Stimulated activated CD8-positive, alpha-beta memory T cell treated with anti-CD3 and anti-CD28 coated beads, Interleukin-7, amount 100 ng/mL, for 48 hours (primary cell): ENCODE measurements around the gene PCLO.
"Not testable (repeated sequence)": the region's sequence is repeated elsewhere in the genome, so short reads cannot be mapped to it uniquely, and the experiment has no call there.

Experiments
- DNase-seq, 2 donors: peaks; one replicate each; pipeline ENCODE4 v3.0.0-alpha.2; 2020; ENCODE audit warnings: low read depth in 1 of 2; ENCODE audit errors: extremely low read depth in 1 of 2

Gene PCLO

GRCh38 chr7:82965088-82966036 lies 197.3 kb downstream of the PCLO start:
- DNase-seq: no peak

- no peak for DNase-seq
Measured at GRCh38 chr7:82964150-82964882, 198.4 kb downstream of the PCLO start.

- no peak for DNase-seq
Measured at GRCh38 chr7:82961240-82961639, 201.4 kb downstream of the PCLO start.

- DNase-seq: no peak
Measured at GRCh38 chr7:82959528-82959927, 203.2 kb downstream of the PCLO start.

- no peak for DNase-seq
Measured at GRCh38 chr7:82957521-82957920, 205.2 kb downstream of the PCLO start.

GRCh38 chr7:82953324-82954027 lies 209.2 kb downstream of the PCLO start:
- no peak for DNase-seq

DNA sequence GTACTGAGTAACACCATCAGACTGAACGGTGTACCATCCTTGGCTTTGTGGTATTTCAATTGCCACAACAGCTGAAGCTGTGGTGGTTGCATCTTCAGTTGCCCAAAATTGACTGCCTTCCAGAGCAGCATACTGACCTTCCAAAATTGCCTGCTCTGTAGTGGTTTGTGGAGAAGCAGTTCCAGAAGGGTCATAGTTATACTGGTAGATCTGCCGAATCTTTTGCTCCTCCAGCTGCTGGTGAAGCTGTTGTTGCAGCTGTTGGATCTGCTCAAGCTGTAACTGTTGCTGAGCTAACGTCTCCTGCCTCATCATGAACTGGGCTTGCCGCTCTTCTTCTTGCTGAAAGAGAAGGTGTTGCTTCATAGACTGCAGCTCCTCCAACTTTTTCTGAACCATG lies 212.2 kb downstream of the PCLO start:
- DNase-seq: no peak

DNA sequence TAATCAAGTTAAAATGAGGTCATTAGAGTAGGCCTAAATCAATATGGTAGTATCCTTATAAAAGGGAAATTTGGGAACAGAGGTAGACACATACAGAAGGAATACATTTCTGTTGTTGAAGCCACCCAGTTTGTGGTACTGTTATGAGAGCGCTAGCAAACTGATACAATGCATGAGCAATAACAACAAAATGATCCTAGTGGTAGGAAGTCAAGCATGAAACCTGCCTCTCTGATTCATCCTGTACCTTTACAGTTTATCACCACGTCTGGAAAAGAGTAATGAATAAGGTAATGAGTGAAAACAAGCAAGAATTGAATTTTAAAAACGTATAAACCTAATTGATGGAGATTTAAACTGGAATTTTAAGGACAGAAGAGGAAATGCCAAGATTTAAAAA lies 217.2 kb downstream of the PCLO start:
- no peak for DNase-seq

DNA sequence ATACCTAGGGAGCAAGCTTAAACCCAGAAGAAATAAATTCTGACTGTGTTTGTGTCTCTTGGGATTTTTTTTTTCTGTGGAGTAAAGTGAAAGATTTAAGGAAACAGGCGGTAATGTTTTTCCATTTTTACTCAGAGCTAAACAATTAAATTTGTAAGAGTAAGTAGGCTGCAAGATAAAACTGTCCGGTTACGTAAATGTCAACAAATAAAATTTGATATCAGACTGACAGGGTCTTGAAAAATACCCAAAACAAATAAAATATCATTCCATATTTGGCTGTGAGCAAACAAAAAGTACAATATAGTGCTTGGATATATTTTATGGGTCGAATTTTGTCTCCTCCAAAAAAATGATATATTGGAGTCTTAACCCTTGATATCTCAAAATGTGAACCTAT lies 217.6 kb downstream of the PCLO start:
- DNase-seq: no peak

DNA sequence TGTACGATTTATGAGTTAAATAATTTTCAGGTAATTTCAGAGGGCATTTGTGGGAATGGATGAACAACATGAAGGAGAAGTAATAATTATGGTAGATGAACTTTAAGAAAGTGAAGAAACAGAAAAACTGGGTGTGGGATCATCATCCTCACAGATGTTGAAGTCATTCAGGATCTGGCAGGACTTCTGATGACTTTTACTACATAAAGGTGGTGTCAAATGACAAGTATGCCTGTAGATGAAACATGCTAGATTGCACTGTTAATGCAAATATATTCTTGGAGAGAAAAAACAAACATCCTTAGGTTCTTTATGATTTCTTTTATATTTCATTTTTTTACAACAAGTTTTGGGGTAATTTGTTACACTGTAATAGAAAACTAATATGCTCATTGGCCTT lies 230.2 kb downstream of the PCLO start:
- no peak for DNase-seq

DNA sequence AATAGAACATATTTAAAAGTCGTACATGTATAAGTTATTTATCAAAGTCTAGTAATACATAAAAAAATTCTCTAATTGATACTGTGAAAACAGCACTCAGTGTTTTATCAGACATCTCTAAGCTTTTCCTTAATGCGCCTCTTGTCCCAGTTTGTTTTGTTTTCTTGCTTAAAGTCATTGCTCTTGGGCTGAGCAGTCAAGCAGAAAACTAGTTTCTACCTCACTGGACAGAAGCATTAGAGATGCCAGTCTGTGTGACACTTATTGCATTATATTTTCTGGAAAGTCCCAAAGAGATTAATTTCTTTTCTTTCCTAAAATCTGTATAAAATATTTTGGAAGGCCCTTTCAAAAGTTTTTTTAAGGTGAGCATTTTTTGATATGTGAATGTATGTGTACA lies 236.2 kb downstream of the PCLO start:
- DNase-seq: no peak

DNA sequence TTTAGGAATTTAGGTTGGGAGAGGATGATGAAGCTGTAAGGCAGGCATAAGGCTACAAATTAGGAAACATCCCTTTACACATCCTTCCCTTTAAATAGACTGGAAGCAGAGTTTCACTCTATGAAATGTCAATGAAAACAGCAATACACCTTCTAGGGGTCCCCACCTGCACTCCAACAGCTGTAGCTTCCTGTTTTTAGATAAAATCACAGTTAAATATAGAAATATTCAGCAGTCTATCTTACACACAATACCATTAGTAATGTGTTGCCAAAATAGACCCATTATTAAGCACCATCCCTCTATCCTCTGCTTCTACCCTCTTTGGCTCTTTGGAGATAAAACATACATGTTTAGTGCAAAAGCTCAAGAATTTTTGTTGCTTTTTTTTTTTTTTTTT lies 237.4 kb downstream of the PCLO start:
- DNase-seq: no peak

DNA sequence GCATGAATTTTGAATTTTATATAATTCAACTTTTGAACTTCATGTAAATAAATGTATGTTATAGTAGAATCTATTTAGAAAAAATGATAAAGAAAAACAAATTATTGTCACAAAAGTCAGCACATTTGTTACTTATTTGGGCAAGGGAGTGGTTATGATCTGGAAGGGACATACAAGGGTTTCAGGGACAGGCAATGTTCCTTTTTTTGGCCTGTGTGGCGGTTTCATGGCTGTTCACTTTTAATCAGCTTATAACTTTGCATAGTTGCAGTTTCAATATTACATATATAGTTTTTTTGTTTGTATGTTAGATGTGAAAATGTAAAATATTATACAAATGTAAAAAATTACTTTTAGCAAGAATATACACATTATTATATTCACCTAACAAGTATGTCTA lies 256.2 kb downstream of the PCLO start:
- no peak for DNase-seq

DNA sequence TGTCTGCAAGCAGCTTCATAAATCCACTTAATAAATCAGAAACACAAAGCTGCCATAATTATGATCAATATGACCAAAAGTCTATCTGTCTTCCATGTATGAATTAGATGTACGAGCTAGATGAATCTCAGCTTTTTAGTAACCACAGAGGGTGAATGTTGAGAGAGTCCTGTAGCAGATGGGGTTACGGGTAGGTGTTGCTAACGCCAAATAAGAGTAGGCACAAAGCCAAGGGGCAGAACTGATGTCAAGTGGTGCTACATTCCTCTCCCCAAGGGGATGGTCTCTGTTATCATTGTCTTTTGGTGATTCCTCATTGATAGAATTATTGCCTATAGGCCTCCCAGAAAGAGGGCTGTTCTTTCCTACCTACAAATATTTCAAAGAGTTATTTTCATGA lies 257.8 kb downstream of the PCLO start:
- DNase-seq: no peak

DNA sequence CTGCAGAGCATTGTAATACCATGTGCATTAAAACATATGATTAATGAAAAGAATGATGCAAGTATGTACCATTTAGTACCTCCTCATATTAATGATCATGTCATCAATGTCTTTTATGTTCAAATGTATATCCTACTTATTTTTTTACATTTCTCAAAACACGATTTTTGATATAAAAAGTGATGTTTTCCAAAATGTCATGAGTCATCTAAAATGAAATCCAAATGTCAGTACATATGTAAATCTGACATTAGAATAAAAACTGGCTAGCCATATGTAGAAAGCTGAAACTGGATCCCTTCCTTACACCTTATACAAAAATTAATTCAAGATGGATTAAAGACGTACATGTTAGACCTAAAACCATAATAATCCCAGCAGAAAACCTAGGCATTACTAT lies 261.6 kb downstream of the PCLO start:
- DNase-seq: not testable (repeated sequence)

DNA sequence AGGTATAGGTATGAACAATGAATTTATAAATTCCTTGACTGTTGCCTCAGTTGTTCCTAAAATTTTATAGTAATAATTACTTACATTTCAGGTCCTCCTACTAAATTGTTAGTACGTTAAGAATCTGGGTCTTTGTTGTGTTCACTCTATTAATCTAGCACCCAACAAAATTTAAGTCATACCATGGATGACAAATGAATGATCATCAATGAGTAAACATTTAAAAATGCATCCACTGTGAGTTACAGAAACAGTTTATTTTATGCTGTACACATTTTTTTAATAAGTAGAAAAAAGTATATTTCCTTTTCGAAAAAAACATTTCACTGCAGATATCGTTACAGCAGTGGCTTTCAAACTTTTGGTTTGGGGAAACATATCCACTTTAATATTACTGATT lies 265.2 kb downstream of the PCLO start:
- no peak for DNase-seq

- DNase-seq: not testable (repeated sequence)
Measured at GRCh38 chr7:82894341-82894740, 268.3 kb downstream of the PCLO start.

DNA sequence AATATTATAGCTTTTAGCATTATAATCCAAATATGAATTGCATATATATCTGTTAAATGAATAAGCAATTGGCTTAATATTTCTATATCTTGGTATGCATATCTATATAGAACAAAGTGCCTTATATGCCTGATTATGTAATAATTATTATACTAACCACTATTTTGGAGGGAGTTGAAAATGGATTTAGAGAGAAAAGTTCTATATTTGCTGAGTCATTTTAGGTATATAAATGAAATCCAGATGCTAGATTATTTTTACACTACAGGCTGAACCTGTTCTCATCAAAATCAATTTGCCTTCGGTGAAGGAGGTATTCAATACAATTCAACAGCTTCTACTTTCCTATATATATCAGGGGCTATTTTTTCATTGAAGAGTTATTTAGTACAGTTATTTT lies 276.4 kb downstream of the PCLO start:
- no peak for DNase-seq

DNA sequence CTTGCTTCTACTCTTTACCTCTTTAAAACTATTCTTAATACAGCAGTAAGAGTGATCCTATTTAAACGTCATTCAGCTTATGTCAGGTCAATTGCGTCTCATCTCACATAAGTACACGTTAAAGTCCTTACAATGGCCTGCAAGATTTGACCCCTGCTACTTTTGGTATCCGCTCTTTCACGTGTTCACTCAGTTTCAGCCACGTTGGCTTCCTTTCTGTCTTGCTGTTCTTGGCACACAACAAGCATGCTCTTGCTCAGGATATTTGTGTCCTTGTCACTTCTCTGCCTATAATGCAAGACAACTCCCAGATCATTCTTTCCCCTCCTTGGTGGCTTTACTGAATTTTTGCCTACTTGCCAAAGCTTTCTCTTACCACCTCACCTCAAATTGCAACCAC lies 296.8 kb downstream of the PCLO start:
- no peak for DNase-seq

GRCh38 chr7:82859106-82859850 lies 303.4 kb downstream of the PCLO start:
- no peak for DNase-seq

DNA sequence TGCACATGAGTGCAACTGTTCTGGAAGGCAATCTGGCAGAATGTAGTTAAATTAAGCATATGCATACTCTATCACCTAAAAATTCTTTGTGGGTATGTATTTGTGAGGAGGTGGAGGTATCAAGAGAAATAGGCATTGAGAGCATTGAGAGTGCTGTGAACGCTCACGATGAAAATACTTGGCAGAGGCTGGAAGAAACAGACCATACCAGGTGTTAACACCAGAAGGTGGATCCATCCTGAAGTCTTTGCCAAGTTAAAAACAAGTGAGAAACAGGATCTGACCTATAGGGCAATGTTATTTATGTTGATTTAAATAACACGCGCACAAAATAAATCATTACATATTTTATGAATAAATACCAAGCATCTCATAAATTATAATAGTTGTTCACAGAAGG lies 311.6 kb downstream of the PCLO start:
- DNase-seq: no peak
